Nephron (organoid): ENCODE measurements around the gene HERC2.
"Not testable (repeated sequence)": the region's sequence is repeated elsewhere in the genome, so short reads cannot be mapped to it uniquely, and the experiment has no call there.

ENCODE experiments used
- H3K27ac Mint-ChIP-seq, 3 experiments: 2 replicates each; pipeline ENCODE4 v1.8.0; 2020; ENCODE audit warnings: mixed read lengths in 3 of 3, mild to moderate bottlenecking in 2 of 3, moderate library complexity in 1 of 3
- H3K27me3 Mint-ChIP-seq: 2 replicates; pipeline ENCODE4 v1.8.0; 2021; ENCODE audit warnings: low read depth, mild to moderate bottlenecking, moderate library complexity, mixed read lengths
- H3K36me3 Mint-ChIP-seq: 2 replicates; pipeline ENCODE4 v1.8.0; 2020; ENCODE audit warnings: low read depth, mixed read lengths
- H3K4me1 Mint-ChIP-seq: 2 replicates; pipeline ENCODE4 v1.8.0; 2020; ENCODE audit warnings: mixed read lengths
- H3K4me3 Mint-ChIP-seq, 3 experiments: 2 replicates each; pipeline ENCODE4 v1.8.0; 2020; ENCODE audit warnings: mild to moderate bottlenecking in 3 of 3, mixed read lengths in 3 of 3, moderate library complexity in 2 of 3
- H3K9me3 Mint-ChIP-seq: 2 replicates; pipeline ENCODE4 v1.8.0; 2020; ENCODE audit warnings: mixed read lengths
- CTCF ChIP-seq, 3 experiments: fragments of 200-600 bp; sonication (generic); IDR thresholded peaks; one replicate each; pipeline ENCODE4 v1.5.0; 2021; ENCODE audit warnings: antibody characterized with exemption in 3 of 3; ENCODE audit not compliant: unreplicated experiment in 3 of 3

Gene HERC2

GRCh38 chr15:28228096-28228495, 93.9 kb downstream of the HERC2 start:
- Mint-ChIP-seq H3K27ac (no peak overlapping the region), H3K27me3 (no peaks in the 10 kb centered on the region), H3K4me1 (no peaks in the 10 kb centered on the region), H3K36me3 (peaks cover 73% of the 10 kb centered on the region), H3K9me3 (peaks cover 3% of the 10 kb centered on the region), H3K4me3 (no peak overlapping the region)
- no peak for TF ChIP-seq CTCF (IDR thresholded peaks at IDR 0.05; ENCODE audit: unreplicated experiment in 3 of 3)

DNA sequence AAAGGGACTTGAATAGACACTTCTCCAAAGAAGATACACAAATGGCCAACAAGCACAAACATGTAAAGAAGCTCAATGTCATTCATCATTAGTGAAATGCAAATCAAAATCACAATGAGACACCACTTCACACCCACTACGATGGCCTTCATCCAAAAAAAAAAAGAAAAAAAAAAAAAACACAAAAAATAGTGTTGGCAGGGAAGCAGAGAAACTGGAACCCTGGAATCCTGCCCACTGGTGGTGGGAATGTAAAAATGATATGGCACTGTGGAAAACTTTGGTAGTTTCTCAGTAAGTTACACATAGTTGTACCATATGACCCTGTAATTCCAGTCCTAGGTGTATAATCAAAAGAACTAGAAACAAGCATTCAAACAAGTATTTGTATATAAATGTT, 94.7 kb downstream of the HERC2 start:
- not testable (repeated sequence) for H3K4me3 Mint-ChIP-seq, H3K27ac Mint-ChIP-seq, H3K4me1 Mint-ChIP-seq, H3K27me3 Mint-ChIP-seq, H3K9me3 Mint-ChIP-seq
- H3K36me3 Mint-ChIP-seq: peaks cover 71% of the 10 kb centered on the region
- TF ChIP-seq CTCF (IDR thresholded peaks at IDR 0.05; ENCODE audit: unreplicated experiment in 3 of 3): peak; percentile 37 to 41 (median 38)

DNA sequence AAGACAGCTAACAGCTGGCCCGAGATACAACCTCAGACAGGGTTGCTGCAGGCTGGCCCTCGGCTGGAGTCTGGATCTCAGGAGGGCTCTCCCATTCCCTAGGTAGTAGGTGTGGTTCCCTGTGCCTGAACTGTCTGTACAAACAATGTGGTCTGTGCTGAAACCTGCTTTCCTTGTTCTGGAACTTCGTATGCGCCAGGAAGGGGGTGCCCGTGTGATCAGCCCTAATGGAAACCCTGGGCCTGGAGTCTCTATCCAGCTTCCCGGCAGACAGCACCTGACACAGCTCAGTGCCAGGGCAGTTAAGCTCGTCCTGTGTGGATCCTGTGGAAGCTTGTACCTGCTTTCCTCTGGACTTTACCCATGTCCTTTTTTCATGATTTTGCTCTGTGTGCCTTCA, 99.4 kb downstream of the HERC2 start:
- H3K4me1 Mint-ChIP-seq, H3K9me3 Mint-ChIP-seq, H3K27ac Mint-ChIP-seq, H3K4me3 Mint-ChIP-seq, H3K27me3 Mint-ChIP-seq: not testable (repeated sequence)
- peaks cover 54% of the 10 kb centered on the region for H3K36me3 Mint-ChIP-seq

DNA sequence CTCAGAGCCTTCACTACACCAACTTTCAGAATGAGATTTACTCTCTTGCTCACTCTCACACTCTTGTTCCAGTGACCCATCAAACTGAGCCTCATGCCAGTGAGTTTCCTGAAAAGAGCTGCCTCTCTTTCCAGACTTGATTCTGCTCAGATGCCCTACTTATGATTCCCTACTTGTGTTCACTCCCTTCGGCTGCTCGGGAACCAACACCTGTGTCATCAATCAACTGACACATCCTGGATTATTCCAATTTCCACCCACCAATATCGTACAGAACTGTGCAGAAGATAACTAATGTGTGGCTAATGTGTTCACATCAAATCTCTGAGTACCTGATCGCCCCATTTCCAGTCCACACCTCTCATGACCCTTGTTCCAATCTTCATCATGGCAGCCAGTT, 100.3 kb downstream of the HERC2 start:
- H3K27ac Mint-ChIP-seq, H3K9me3 Mint-ChIP-seq, H3K27me3 Mint-ChIP-seq, H3K4me1 Mint-ChIP-seq, H3K4me3 Mint-ChIP-seq: not testable (repeated sequence)
- H3K36me3 Mint-ChIP-seq: peaks cover 45% of the 10 kb centered on the region

DNA sequence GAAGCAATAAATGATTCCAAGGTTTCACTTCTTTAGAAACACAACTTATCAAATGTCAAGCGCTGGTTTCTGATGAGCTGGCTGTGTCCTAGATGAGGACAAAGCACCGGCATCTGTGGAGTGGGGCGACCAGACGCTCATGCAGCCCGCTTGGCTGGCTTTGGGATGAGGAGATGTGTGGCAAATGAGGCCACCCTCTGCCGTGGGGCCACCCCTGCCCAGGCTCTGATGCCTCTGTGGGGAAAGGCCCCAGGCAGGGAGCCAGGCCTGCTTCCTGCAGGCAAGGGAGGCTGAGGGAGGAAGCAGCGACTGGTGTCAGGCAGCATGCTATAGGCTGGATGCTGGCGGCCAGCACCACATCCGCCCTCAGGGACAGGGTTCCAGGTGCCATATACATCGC, 102.9 kb downstream of the HERC2 start:
- Mint-ChIP-seq H3K4me3 (no peak overlapping the region), H3K27ac (no peak overlapping the region), H3K4me1 (no peaks in the 10 kb centered on the region), H3K36me3 (peaks cover 20% of the 10 kb centered on the region), H3K27me3 (no peaks in the 10 kb centered on the region), H3K9me3 (no peaks in the 10 kb centered on the region)
- TF ChIP-seq CTCF (IDR thresholded peaks at IDR 0.05; ENCODE audit: unreplicated experiment in 3 of 3): no peak

DNA sequence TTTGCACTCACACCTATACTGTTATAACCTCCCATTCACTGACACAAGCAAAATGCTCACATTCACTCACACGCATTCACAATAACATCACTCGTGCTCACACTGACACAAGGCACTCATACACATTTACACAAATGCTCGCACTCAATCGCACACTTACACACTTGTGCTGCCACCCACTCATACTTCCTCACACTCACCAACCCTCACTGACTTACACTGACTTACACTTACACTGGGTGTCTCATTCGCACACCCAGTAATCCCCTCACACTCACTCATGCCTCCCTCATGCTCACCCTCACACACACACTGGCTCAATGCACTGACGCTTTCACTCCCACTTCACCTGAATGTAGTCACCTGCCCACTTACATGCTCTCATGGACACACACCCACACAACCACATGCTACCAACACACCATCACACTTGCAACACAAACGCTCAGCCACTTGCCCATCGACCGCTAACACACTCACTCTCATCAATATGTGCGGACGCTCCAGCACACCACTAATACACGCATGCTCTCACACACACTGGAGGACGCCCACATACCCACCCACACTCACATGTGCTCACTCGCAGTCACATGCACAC, 104.9 kb downstream of the HERC2 start:
- not testable (repeated sequence) for H3K27ac Mint-ChIP-seq, H3K4me3 Mint-ChIP-seq, H3K9me3 Mint-ChIP-seq, H3K27me3 Mint-ChIP-seq, H3K4me1 Mint-ChIP-seq
- H3K36me3 Mint-ChIP-seq: peaks cover 15% of the 10 kb centered on the region

GRCh38 chr15:28215521-28215920, 106.5 kb downstream of the HERC2 start:
- not testable (repeated sequence) for H3K9me3 Mint-ChIP-seq, H3K27me3 Mint-ChIP-seq, H3K27ac Mint-ChIP-seq, H3K4me1 Mint-ChIP-seq, H3K4me3 Mint-ChIP-seq
- H3K36me3 Mint-ChIP-seq: peaks cover 16% of the 10 kb centered on the region

DNA sequence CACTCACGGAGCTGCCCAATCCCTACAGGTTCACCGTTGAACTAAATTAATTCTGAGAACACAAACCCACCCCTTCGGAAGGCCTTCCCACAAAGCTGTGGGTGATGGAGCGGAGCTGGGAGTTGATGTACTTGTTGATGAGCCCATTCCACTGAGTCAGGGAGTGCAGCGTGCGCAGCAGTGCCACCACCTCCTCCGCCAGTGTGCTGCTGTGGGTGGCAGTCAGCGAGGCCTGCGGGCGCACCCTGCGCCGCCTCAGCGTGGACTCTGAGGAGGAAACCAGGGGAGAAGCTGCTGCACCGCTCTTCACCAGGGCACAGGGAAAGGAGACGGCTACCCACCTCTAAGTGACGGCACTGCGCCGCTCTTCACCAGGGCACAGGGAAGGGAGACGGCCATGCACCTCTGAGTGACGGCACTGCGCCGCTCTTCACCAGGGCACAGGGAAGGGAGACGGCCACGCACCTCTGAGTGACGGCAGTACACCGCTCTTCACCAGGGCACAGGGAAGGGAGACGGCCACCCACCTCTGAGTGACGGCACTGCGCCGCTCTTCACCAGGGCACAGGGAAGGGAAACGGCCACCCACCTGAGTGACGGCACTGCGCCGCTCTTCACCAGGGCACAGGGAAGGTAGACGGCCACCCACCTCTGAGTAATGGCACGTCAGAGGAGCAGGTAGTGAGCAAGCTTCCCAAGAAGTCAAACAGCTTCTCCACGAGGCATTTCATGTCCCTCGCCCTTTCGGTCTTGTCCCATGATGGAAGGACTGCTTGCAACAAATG, 107.8 kb downstream of the HERC2 start:
- H3K27ac Mint-ChIP-seq, H3K4me3 Mint-ChIP-seq, H3K4me1 Mint-ChIP-seq, H3K27me3 Mint-ChIP-seq, H3K9me3 Mint-ChIP-seq: not testable (repeated sequence)
- H3K36me3 Mint-ChIP-seq: peaks cover 11% of the 10 kb centered on the region

- H3K27me3 Mint-ChIP-seq, H3K27ac Mint-ChIP-seq, H3K4me1 Mint-ChIP-seq, H3K9me3 Mint-ChIP-seq, H3K4me3 Mint-ChIP-seq: not testable (repeated sequence)
- H3K36me3 Mint-ChIP-seq: peaks cover 16% of the 10 kb centered on the region
These were observed 108.6 kb downstream of the HERC2 start for GRCh38 chr15:28213393-28213792.
